SJCRH30 (cell line): ENCODE measurements around the gene GRIK4. TPM values are rescaled to one million over a fixed set of nuclear protein-coding genes. Genes with fewer than 3 reads are reported as not detected.

Source experiments
- DNase-seq, 2 experiments: peaks; one replicate each; pipeline ENCODE4 v3.0.0-alpha.2; 2015 to 2020
- H3K27ac ChIP-seq: fragments of 250-450 bp; sonication (Bioruptor Pico); 2 replicates; pipeline ENCODE4 v1.5.1; 2020; ENCODE audit warnings: mild to moderate bottlenecking, moderate library complexity
- H3K27me3 ChIP-seq: fragments of 250-450 bp; sonication (Bioruptor Pico); 2 replicates; pipeline ENCODE4 v1.5.1; 2020; ENCODE audit warnings: mild to moderate bottlenecking, moderate library complexity
- H3K36me3 ChIP-seq: fragments of 250-450 bp; sonication (Bioruptor Pico); 2 replicates; pipeline ENCODE4 v1.5.1; 2020; ENCODE audit warnings: mild to moderate bottlenecking, moderate library complexity
- H3K4me1 ChIP-seq: fragments of 250-450 bp; sonication (Bioruptor Pico); 2 replicates; pipeline ENCODE4 v1.5.1; 2020; ENCODE audit warnings: mild to moderate bottlenecking, moderate library complexity
- H3K4me3 ChIP-seq: fragments of 250-450 bp; sonication (Bioruptor Pico); 2 replicates; pipeline ENCODE4 v1.5.1; 2020; ENCODE audit warnings: mild to moderate bottlenecking, moderate library complexity
- H3K9me3 ChIP-seq: fragments of 250-450 bp; sonication (Bioruptor Pico); replicated peaks from 2 replicates; pipeline ENCODE4 v1.5.1; 2020; ENCODE audit warnings: mild to moderate bottlenecking, moderate library complexity
- total RNA-seq: library from RNA; depleted of rRNA; stranded (reverse); fragments of >200 nt; shearing (Covaris generic); gene quantifications from 2 replicates; pipeline ENCODE4 v1.2.3, GENCODE V29; 2014

GRIK4 gene
- total RNA-seq, 1 experiment from 2014 or later, result not detected

GRCh38 chr11:120527111-120527761, 15.7 kb downstream of the GRIK4 start:
- H3K4me1 ChIP-seq, result no peaks in the 10 kb centered on the region; the same call in 1 of the 2 replicates
- H3K27me3 ChIP-seq, result no peaks in the 10 kb centered on the region
- H3K4me3 ChIP-seq, result no peak overlapping the region
- H3K36me3 ChIP-seq, result no peaks in the 10 kb centered on the region
- no peaks in the 10 kb centered on the region for H3K9me3 ChIP-seq
- H3K27ac ChIP-seq, result no peak overlapping the region
- peak; percentile 66 to 72 for DNase-seq

DNA sequence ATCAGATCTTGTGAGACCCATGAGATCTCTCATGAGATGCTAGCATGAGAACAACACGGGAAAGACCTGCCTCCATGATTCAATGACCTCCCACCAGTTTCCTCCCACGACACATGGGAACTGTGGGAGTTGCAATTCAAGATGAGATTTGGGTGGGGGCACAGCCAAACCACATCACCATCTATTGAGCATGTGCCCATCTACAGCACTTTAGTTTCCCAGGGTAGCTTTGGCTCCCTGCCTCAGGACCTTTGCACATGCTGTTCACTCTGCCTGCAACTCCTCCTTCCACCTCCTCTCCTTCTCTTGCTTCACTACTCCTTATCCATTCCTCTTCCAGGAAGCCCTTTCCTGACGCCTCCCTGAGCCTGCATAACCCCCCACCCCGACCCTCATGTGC, 17.2 kb downstream of the GRIK4 start:
- no peak for DNase-seq

GRCh38 chr11:120529214-120529613, 17.7 kb downstream of the GRIK4 start:
- no peak overlapping the region for H3K27ac ChIP-seq
- no peak for DNase-seq
- no peaks in the 10 kb centered on the region for H3K36me3 ChIP-seq

More for the DNA sequence above, 17.2 kb downstream of the GRIK4 start:
- Histone ChIP-seq H3K4me1 (no peaks in the 10 kb centered on the region; the same call in 1 of the 2 replicates), H3K9me3 (no peaks in the 10 kb centered on the region), H3K27me3 (no peaks in the 10 kb centered on the region), H3K4me3 (no peak overlapping the region), H3K27ac (no peak overlapping the region), H3K36me3 (no peaks in the 10 kb centered on the region)

DNA sequence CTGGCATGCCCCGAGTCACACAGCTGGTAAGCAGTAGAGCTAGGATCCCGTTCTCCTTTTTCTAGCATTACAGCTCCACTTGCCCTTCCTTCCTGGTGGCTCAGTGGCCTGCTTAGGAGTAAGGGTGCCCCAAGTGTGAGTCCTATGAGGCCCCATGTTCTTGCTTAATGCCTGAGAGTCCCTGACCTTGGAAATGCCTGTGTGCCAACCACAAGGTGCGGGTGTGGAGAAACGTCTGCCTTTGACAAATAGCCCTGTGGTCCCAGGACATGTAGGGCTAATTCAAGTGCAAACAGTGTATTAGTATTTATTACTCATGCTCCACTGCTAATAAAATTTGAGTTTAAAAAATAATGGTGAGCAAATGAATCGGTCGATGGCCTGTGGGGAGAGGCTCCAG, 18.4 kb downstream of the GRIK4 start:
- no peaks in the 10 kb centered on the region for H3K9me3 ChIP-seq
- H3K36me3 ChIP-seq, result no peaks in the 10 kb centered on the region
- no peak for DNase-seq
- H3K4me3 ChIP-seq, result no peak overlapping the region
- H3K27ac ChIP-seq, result no peak overlapping the region
- no peaks in the 10 kb centered on the region; the same call in 1 of the 2 replicates for H3K4me1 ChIP-seq
- no peaks in the 10 kb centered on the region for H3K27me3 ChIP-seq

More at GRCh38 chr11:120529214-120529613, 17.7 kb downstream of the GRIK4 start:
- Histone ChIP-seq H3K4me1 (no peaks in the 10 kb centered on the region; the same call in 1 of the 2 replicates), H3K27me3 (no peaks in the 10 kb centered on the region), H3K9me3 (no peaks in the 10 kb centered on the region), H3K4me3 (no peak overlapping the region)

GRCh38 chr11:120532082-120532831, 20.7 kb downstream of the GRIK4 start:
- H3K27ac ChIP-seq, result no peak overlapping the region
- no peaks in the 10 kb centered on the region for H3K27me3 ChIP-seq
- H3K4me3 ChIP-seq, result no peak overlapping the region
- no peak for DNase-seq
- no peaks in the 10 kb centered on the region for H3K4me1 ChIP-seq
- no peaks in the 10 kb centered on the region for H3K36me3 ChIP-seq
- no peaks in the 10 kb centered on the region for H3K9me3 ChIP-seq

DNA sequence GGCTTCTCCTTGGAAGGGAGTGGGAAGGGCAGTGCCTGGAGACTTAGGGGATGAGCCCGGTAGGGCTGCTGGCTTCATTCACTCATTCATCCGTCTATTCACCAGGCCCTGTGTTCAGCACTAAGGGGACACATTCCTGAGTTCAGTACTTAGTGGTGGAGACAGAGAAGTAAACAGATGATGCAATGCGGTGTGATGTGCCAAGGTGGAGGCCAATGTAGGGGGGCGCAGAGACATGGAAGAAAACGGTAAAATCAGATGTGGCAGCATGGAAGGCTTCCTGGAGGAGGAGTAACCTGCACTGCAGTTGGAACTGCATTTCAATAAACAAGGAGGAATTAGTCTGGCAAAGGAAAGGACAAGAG, 21.3 kb downstream of the GRIK4 start:
- no peak for DNase-seq

DNA sequence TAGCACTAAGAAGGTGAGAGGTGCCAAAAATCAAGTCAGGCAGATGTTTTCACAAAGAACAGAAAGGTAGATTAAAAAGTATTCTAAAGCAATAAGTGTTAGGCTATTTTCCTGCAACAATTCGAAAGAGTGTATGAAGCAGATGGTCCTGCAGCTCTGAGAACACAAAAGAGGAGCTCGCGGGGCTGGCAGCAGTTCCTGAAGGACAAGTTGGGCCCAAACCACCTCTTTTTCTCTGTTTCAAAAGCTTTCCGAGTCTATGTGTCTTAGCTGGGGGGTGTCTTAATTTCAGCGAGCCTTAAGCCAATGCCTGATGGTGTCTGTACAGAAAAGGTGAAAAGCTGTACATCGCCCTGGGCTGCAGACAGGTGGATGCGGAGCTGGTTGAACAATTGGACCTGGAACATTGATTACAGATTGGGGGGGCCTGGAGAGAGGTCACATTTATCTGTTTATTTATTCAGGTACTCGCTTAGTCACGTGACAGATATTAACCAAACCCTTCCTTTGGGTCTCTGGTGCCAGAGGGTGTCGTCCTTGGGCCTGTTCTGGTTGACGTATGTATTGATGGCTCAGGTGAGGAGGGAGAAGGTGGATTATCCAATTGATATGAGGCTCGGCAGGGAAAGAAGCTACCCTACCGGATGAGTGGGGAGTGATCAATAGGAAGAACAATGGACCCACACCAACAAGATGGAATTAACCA, 24.7 kb downstream of the GRIK4 start:
- no peak overlapping the region for H3K4me3 ChIP-seq

More for the DNA sequence above, 21.3 kb downstream of the GRIK4 start:
- Histone ChIP-seq H3K27me3 (no peaks in the 10 kb centered on the region), H3K9me3 (no peaks in the 10 kb centered on the region), H3K4me1 (no peaks in the 10 kb centered on the region), H3K36me3 (no peaks in the 10 kb centered on the region), H3K27ac (no peak overlapping the region), H3K4me3 (no peak overlapping the region)

DNA sequence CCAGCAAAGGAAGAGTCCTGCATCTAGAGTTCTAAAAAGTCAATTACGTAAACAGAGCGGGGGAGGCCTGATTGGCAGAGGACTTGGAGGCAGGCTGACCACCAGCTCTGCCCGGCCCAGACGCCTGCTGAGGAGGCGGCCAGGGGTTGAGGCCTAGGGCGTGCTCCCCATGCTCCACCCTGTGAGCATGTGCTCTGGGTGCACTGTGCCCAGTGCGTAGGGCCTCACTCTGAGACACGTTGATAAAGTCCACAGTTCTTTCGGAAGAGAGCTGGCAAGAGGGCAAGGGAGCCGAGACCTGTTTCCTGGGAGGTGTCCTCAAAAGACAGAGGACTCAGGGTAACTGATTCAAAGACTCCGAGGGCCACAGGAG, 25.2 kb downstream of the GRIK4 start:
- Histone ChIP-seq H3K9me3 (no peaks in the 10 kb centered on the region), H3K27ac (no peak overlapping the region), H3K4me1 (no peaks in the 10 kb centered on the region), H3K4me3 (no peak overlapping the region), H3K36me3 (no peaks in the 10 kb centered on the region), H3K27me3 (no peaks in the 10 kb centered on the region)
- no peak for DNase-seq

More for the DNA sequence above, 24.7 kb downstream of the GRIK4 start:
- DNase-seq, result no peak
- Histone ChIP-seq H3K4me1 (no peaks in the 10 kb centered on the region), H3K36me3 (no peaks in the 10 kb centered on the region), H3K9me3 (no peaks in the 10 kb centered on the region), H3K27me3 (no peaks in the 10 kb centered on the region), H3K27ac (no peak overlapping the region)

GRCh38 chr11:120537996-120538395, 26.4 kb downstream of the GRIK4 start:
- no peaks in the 10 kb centered on the region for H3K27me3 ChIP-seq
- no peak for DNase-seq
- H3K4me3 ChIP-seq, result no peak overlapping the region
- H3K4me1 ChIP-seq, result no peaks in the 10 kb centered on the region
- H3K9me3 ChIP-seq, result no peaks in the 10 kb centered on the region
- no peak overlapping the region for H3K27ac ChIP-seq
- H3K36me3 ChIP-seq, result no peaks in the 10 kb centered on the region

- Histone ChIP-seq H3K27ac (no peak overlapping the region), H3K9me3 (no peaks in the 10 kb centered on the region), H3K27me3 (no peaks in the 10 kb centered on the region), H3K36me3 (no peaks in the 10 kb centered on the region), H3K4me1 (no peaks in the 10 kb centered on the region), H3K4me3 (no peak overlapping the region)
- DNase-seq, result no peak
Observed at GRCh38 chr11:120538707-120539106, 27.2 kb downstream of the GRIK4 start.

GRCh38 chr11:120539667-120540369, 28.3 kb downstream of the GRIK4 start:
- H3K9me3 ChIP-seq, result no peaks in the 10 kb centered on the region
- no peaks in the 10 kb centered on the region for H3K36me3 ChIP-seq
- H3K4me3 ChIP-seq, result no peak overlapping the region
- H3K27me3 ChIP-seq, result no peaks in the 10 kb centered on the region
- no peak for DNase-seq
- no peak overlapping the region for H3K27ac ChIP-seq
- no peaks in the 10 kb centered on the region for H3K4me1 ChIP-seq

GRCh38 chr11:120540744-120541465, 29.4 kb downstream of the GRIK4 start:
- peak; percentile 27 to 40 for DNase-seq
- Histone ChIP-seq H3K4me3 (no peak overlapping the region), H3K9me3 (no peaks in the 10 kb centered on the region), H3K36me3 (no peaks in the 10 kb centered on the region), H3K27ac (no peak overlapping the region), H3K27me3 (no peaks in the 10 kb centered on the region), H3K4me1 (no peaks in the 10 kb centered on the region)

DNA sequence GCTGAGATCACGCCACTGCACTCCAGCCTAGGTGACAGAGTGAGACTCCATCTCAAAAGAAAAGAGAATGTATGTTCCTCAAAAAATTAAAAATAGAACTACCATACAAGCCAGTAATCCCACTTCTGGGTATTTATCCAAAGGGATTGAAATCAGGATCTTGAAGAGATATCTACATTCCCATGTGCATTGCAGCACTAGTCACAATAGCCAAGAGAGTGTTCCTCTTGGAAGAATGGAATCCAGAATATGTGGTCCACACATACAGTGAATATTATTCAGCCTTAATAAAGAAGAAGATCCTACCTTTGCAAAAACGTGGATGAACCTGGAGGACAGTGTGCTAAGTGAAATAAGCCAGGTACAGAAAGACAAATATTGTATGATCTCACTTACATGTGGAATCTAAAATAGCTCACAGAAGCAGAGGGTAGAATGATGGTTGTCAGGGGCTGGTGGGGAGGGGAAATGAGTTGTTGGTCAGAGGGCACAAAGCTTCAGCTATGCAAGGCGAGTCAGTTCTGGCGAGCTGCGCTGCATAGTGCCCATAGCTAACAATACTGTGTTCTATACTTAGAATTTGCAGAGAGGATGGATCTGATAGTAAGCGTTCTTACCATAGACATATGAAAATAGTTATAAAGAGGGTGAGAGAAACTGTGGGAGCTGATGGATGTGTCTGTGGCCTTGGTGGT, 32.1 kb downstream of the GRIK4 start:
- DNase-seq, result no peak
- peaks cover 15% of the 10 kb centered on the region for H3K4me1 ChIP-seq

GRCh38 chr11:120545813-120546212, 34.3 kb downstream of the GRIK4 start:
- Histone ChIP-seq H3K9me3 (no peaks in the 10 kb centered on the region), H3K4me3 (no peak overlapping the region), H3K27me3 (no peaks in the 10 kb centered on the region), H3K4me1 (peaks cover 15% of the 10 kb centered on the region), H3K27ac (no peak overlapping the region), H3K36me3 (no peaks in the 10 kb centered on the region)
- DNase-seq, result no peak

More for the DNA sequence above, 32.1 kb downstream of the GRIK4 start:
- no peak overlapping the region for H3K4me3 ChIP-seq
- H3K36me3 ChIP-seq, result no peaks in the 10 kb centered on the region
- no peaks in the 10 kb centered on the region for H3K9me3 ChIP-seq
- H3K27me3 ChIP-seq, result no peaks in the 10 kb centered on the region
- no peak overlapping the region for H3K27ac ChIP-seq
